GM18861 (cell line): Measurements from ENCODE around the gene DACH2.
"Not testable (repeated sequence)": the region's sequence is repeated elsewhere in the genome, so short reads cannot be mapped to it uniquely, and the experiment has no call there.

ENCODE experiments used
- ATAC-seq: cut with Tn5 transposase; IDR thresholded peaks from one replicate; pipeline ENCODE4 v1.9.1; 2021; ENCODE audit not compliant: unreplicated experiment

The DACH2 gene

DNA sequence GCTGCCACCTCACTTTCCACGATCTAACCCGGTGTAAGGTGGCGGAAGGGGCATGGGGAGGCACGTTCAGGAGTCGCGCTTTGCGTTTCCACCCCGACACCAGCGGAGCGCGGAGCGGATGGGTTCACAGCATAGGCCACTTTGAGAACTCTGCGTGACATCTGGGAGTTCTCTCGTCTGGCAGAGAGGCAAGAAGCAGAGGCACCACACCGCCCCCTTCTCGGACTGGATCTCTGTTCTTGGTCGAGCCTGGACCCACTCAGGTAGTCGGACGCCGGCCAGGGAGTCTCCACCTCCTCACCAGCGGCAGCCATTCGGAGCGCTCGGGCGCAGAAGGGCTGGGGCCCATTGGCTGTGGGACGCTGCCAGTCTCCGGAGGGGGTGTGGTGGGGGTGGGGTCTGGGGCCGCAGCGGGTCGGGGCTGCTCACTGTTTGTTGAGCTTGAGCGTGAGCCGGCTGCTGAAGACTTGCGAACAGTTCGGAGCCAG, at the start of gene DACH2:
TSS of gene DACH2 (plus strand) at position 428 of the 488 bp plus-strand sequence.
- no peak for ATAC-seq

DNA sequence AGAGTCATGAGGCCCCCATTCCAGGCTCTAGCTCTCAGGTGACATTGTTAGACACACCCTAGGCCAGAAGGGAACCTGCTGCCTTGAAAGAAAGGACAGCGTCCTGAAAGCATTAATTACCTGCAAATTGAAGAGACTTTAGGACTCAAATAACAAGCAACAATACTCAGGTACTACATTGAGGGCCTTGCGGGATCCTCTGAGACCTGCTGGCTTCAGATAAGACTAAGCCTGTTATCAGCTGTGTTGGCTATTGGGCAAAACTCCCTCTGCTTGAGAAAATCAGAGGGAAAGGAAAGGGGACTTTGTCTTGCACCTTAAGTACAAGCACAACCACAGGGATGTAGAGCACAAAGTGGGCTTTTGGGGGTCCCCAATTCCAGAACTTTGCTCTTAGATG, 45.9 kb upstream of the DACH2 start:
- no peak for ATAC-seq

DNA sequence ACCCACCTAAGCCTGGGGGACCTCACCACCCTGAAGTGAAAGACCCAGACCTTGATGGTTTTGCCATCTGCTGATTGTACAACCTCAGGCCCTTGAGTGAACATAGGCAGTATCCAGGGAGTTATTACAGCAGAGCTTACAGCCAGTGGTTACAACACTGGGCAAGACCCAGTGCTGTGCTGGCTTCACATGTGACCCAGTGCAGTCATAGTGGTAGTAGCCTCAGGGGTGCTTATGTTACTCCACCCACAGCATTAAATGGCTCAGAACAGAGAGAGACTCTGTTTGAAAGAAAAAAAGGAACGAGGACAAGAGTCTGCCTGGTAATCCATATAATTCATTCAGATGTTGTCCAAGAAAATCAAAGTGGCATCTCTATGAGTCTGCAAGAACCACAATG, 45.2 kb upstream of the DACH2 start:
- ATAC-seq = no peak

DNA sequence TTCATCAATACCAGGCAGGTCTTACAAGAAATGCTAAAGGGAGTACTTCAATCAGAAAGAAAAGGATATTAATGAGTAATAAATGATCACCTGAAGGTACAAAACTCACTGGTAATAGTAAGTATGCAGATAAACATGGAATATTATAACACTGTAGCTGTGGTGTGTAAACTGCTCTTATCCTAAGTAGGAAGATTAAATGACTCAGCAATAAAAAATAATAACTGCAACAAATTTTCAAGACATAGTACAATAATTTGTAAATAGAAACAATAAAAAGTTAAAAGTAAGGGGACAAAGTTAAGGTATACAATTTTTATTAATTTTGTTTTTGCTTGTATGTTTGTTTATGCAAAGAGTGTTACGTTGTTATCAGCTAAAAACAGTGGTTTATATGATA, 43.7 kb upstream of the DACH2 start:
- no peak for ATAC-seq

DNA sequence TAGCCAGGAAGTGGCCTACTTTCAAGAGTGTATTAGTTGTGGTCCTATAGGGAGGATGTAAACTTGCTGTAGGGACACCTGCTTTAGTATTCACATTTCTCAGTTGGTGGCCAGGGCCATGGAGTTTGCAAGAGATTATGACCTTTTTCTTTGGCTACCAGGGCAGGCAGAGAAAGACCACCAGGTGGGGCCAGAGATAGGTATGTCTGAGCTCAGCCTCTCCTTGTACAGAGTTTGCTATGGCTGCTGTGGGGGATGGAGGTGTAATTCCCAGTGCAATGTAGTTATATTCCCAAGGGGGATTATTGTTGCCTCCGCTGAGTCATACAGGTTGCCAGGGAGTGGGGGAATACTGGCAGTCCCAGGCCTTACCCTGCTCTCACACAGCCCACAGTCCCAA, 26.3 kb upstream of the DACH2 start:
- ATAC-seq = no peak

DNA sequence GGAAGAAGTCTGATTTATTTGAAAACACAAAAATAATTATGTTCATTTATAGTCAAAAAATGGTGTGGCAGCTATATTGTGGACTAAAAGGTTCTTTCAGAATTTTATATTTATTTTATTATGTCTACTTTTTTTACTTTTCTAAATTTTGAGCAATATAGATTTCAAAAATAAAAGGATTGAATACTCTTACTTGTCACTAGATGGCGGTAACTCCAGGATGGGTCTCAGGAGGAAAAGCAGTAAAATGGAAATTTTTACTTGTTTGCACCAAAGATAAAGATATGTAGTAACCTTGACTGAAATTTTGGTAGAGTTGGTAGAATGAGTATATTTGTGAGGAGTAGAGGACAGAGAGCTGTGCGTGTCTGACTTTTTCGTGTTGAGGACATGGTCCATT, 14.5 kb upstream of the DACH2 start:
- ATAC-seq = peak; percentile 63

DNA sequence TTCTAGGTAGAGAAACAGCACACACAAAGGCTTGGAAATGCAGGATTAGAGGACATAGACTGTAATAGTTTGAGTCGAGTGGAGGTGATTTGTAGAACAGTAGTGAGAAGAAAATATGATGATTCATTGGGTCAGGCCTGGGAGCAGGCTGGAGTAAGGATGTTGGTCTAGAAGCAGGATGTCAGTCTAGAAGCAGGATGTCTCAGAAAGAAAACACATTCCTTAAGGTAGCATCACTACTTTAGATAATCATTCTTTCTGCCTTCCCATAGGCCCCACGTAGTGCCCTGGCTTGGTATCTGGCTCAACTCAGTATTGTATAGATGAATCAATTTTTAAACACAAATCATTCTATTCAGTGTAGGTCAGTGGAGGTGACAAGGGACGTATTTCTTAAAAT, 11.2 kb upstream of the DACH2 start:
- no peak for ATAC-seq

DNA sequence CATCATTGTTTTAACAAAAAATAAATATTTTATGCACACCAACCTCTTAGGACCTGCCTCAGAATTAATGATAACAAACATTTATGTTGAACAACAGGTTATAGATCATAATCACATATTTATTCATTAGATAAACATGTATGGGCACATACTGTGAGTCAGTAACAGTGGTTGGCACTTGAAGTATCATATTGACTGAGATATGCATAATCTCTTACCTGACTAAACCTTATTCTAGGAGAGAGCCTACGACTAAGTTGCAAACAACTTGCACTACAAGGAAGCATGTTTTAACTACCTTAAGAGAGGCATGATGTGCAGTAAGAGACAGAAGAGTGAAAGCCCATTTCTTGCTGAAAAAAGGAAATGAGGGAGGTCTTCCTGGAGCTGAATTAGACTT, 6.5 kb upstream of the DACH2 start:
- ATAC-seq = no peak

DNA sequence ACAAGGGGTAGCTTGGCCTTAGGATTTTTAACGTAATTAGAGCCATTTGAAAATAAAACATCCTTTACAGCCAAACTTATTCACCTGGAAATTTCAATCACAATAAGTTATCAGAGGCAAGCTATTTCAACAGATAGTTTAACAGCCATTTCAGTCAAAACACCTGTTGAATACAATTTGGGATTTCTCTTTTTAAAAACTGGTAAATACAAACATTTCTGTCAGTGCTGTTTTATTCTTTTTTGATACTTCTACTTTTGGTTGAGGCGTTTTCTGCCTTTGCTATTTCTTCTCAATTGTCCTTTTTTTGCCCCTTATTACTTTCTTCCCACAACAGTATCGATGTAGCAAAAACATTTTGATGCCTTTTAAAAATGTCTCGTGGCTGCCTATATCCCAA, 2.1 kb upstream of the DACH2 start:
- ATAC-seq = no peak

DNA sequence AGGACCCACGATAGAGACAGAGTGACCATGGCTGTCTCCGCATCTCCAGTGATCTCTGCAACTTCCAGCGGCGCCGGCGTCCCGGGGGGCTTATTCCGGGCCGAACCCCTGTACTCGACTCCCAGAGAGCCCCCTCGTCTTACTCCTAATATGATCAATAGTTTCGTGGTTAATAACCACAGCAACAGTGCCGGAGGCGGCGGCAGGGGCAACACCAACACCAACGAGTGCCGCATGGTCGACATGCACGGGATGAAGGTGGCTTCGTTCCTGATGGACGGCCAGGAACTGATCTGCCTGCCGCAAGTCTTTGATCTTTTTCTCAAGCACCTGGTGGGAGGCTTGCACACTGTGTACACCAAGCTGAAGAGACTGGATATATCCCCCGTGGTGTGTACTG, 343 bp downstream of the DACH2 start:
- no peak for ATAC-seq

DNA sequence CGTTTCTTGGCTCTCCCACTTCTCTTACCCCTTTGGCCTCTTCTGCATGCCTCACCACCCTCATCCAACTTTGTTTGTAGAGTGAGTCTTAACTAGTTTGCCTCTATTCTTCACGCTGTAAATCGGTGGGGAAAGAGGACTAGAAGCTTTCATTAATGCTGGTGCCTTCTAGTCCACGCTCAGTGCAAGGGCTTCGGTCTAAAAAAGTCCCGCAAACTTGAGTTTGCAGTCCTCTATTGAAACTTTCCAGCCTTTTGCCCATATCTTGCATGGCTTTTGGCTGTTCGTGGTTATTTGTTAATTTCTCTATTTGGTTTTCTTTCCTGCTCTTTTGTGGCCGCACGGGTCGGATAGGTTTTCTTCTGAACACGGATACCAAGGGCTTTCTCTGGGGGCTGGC, 868 bp downstream of the DACH2 start:
- ATAC-seq = no peak

DNA sequence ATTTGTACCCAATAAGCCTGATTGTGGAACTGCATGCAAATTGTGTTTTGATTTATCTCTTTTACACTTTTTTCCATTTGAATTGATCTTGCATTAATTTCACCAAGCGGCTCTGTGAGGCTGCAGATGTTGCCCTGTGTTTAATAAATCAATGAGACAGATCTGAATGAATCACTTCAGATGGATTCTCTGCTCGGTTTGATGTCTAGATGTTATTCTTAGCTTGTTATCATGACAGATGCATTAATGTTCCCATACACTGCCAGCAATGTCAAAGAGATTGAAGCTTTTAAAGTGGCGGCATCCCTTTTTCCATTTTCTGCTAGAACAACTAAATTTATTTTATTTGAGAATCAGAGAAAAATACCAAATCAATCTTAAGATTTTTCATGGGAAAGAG, 6.3 kb downstream of the DACH2 start:
- no peak for ATAC-seq

DNA sequence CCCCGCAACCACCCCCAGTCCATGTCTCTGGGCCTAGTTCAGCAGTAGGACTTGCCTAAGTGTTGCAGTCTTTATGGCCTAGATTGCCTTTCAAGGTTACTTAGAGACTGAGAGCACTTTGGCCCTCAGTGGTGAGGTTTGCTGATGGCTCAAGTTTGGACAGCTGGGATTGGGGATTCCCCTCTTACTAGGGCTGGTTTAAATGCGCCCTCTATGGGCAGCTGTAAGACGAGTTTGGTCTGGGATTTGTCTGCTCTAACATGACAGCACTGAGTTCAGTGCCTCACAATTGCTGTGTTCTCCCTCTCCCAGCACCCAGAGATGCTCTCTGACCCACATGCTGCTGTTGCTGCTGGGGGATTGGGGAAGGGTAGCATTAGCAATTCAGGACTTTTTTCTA, 23.1 kb downstream of the DACH2 start:
- ATAC-seq = no peak

DNA sequence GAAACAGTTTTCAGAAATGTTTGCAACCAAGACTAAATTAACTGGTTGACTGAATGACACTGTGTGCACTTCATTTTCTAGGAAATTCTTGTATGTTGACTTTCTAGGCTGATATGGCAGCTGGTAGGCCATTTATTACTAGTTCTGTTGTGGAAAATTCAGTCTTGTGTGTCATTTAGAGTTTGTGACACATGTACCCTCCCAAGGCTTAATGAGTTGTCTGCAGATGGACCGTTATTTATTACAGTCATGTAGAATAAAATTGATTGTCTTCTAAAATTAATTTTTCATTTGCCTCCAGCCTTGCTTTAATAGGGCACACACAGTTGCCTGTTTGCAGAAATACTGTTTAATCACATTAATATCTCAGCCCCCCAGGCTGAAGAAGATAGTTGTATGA, 30.7 kb downstream of the DACH2 start:
- ATAC-seq = no peak

DNA sequence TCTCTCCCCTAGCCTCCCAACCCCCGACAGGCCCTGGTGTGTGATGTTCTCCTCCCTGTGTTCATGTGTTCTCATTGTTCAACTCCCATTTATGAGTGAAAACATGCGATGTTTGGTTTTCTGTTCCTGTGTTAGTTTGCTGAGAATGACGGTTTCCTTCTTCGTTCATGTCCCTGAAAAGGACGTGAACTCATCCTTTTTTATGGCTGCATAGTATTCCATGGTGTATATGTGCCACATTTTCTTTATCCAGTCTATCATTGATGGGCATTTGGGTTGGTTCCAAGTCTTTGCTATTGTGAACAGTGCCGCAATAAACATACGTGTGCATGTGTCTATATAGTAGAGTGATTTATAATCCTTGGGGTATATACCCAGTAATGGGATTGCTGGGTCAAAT, 33.1 kb downstream of the DACH2 start:
- not testable (repeated sequence) for ATAC-seq

DNA sequence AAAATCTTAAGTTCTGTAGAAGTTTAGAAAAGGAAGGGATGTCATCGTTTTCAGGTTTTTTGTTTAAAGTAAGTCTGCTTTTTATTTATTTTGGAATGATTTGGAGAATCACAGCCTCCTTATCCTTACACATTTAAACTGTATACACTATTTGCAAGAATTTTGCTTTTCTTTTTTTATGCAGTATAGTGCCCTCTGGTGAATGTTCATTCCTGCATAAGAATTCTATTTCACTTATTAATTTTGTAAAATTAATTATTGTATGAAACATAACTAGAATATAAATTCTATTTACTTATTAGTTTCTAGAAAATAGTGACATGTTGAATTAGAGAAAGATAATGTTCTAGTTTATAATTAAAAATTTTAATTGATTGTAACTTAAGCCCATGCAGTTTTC, 44.6 kb downstream of the DACH2 start:
- ATAC-seq = no peak

DNA sequence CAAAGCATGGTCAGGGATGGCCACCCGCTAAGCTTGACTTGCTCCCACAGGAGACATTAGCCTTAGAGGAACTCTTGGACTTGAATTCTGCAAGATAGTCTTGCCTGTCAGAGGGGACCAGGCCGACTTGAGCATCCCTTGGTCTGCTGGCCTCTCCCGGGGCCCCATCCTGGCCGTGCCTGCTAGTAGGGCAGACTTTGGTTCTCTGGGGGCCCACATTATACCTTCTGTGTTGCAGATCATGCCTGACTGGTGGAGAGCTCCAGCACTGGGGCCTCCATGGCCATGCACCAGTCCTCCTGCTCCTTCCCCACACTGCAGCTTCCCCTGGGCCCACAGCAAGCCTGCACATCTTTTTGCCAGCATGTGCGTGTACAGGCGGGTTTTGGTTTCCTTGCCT, 46.5 kb downstream of the DACH2 start:
- ATAC-seq = no peak

DNA sequence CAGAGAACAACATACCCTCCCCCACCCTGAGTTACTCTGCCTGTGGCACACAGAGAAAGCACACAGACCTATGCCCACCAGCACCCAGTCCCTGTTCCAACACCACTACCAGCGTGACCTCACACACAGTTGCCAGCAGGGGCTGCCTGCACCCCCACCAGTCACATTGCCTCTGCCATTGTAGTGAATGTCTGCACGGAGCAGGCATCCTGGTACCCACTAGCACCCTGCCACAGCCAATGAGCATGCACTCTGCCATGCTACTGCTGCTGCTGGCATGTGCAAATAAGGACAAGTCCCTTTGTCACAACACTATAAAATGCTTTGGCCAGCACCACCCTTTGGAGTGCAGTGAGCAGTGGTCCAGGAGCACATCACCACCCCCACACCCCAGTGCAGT, 47.1 kb downstream of the DACH2 start:
- ATAC-seq = no peak

DNA sequence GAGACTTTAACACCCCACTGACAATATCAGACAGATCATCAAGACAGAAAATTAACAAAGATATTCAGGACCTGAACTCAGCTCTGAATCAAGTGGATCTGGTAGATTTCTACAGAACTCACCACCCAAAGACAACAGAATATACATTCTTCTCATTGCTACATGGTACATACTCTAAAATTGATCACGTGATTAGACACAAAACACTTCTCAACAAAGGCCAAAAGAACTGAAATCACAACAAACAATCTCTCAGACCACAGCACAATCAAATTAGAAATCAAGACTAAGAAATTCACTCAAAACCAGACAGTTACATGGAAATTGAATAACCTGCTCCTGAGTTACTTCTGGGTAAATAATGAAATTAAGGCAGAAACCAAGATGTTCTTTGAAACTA, 49.6 kb downstream of the DACH2 start:
- no peak for ATAC-seq

DNA sequence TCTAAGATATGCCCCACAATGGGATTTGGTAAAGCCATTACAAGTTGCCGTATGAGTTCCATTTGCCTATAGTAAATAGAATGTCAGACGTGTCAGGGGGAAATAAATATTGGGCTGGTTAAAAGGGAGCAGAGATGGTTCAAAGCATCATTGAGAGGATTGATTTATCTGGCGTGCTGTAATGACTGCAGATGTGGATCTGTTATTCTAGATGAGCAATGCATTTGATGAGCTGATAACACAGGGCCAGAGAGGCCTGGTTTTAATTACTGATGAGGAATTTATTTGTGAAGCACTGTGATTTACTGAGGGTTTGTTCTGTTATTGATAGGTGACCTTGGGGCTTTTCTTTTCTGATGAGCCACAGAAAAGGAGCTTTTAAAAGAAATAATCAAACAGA, 62.5 kb downstream of the DACH2 start:
- no peak for ATAC-seq

DNA sequence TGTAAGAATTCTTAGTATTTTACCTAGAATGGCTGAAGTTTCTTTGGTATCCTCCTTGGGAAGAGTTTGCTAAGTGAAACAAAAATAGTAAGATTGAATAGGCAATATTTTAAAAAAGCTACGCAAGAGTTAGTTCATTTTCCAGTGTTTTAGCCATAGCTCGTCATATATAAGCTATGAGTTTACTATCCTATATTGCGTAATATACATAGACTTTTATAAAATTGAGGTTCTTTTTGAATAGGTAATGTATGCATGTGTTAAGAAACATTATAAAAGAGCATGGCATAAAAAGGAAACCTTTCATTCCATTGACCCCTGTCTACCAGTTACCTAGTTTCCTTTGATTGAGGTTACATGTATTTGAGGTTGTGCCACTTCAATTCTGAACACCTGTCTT, 67.0 kb downstream of the DACH2 start:
- no peak for ATAC-seq

DNA sequence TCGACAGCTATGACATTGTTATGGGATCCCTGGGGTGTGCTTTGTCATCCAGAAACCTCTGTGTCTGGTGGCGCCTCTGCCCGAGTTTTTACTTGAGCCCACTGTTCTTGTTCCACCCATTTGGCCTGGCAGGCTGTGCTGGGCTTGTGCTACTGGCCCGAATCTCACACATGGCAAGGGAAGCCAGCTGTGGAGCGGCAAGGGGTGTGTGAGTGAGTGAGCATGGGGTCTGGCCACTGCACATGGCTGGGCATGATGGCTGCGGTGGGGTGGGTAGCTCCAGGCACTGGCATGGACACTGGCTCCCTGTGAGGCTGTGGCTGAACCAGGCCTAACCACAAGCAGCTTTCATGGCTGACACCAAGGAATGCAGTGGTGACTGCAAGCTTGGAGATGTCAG, 89.2 kb downstream of the DACH2 start:
- ATAC-seq = no peak

DNA sequence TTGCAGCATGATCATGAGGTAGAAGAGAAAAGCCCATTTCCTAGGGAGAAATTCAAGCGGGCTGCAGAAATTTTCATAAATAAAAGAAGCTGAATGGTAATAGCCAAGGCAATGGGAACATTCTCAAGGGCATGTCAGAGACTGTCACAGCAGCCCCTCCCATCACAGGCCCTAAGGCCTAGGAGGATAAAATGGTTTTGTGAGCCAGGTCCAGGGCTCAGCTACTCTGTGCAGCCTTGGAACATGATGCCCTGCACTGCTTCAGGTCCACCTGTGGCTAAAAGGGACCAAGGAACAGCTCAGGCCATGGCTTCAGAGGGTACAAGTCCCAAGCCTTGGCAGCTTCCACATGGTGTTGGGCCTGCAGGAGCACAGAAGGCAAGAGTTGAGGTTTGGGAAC, 93.3 kb downstream of the DACH2 start:
- ATAC-seq = no peak

DNA sequence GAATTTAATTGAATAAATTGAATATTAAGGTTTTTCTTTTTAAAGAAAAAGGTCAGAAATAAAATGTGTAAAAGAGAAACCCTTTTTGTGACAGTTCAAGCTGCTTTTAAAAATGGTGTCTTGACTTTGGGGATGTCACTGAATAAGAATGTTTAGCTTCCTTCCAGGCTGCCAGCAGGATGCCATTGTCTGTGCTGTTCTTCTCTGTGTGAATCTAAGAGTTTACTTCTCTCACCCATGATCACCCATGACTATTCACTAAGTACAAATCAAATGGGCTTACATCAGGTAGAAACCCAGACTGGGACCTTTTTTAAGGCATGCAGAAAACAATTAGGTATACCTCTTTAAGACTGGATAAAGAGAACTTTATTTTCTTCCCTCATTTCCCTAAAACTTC, 115.3 kb downstream of the DACH2 start:
- ATAC-seq = no peak
